ENCODE measurements around the gene HECW1.

The HECW1 gene

DNA sequence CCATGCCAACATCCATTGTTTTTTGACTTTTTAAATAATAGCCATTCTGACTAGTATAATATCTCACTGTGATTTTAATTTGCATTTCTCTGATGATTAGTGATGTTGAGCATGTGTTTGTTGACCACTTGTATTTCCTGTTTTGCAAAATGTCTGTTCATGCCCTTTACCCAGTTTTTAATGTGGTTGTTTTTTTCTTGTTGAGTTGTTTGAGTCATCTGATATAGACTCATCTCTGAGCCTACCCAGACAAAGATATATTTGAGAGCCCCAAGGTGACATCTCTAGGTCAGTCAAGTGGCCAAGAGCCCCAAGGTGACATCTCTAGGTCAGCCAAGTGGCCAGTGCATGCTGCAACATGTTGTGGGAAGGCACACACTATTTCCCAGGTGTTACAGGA is 224.7 kb downstream of the HECW1 start:
- no peak for TF ChIP-seq SIN3A (IDR thresholded peaks at IDR 0.05; ENCODE audit: borderline replicate concordance, insufficient read depth, low read length)
- TF ChIP-seq, protein P1, sequence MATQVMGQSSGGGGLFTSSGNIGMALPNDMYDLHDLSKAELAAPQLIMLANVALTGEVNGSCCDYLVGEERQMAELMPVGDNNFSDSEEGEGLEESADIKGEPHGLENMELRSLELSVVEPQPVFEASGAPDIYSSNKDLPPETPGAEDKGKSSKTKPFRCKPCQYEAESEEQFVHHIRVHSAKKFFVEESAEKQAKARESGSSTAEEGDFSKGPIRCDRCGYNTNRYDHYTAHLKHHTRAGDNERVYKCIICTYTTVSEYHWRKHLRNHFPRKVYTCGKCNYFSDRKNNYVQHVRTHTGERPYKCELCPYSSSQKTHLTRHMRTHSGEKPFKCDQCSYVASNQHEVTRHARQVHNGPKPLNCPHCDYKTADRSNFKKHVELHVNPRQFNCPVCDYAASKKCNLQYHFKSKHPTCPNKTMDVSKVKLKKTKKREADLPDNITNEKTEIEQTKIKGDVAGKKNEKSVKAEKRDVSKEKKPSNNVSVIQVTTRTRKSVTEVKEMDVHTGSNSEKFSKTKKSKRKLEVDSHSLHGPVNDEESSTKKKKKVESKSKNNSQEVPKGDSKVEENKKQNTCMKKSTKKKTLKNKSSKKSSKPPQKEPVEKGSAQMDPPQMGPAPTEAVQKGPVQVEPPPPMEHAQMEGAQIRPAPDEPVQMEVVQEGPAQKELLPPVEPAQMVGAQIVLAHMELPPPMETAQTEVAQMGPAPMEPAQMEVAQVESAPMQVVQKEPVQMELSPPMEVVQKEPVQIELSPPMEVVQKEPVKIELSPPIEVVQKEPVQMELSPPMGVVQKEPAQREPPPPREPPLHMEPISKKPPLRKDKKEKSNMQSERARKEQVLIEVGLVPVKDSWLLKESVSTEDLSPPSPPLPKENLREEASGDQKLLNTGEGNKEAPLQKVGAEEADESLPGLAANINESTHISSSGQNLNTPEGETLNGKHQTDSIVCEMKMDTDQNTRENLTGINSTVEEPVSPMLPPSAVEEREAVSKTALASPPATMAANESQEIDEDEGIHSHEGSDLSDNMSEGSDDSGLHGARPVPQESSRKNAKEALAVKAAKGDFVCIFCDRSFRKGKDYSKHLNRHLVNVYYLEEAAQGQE (IDR thresholded peaks at IDR 0.05; ENCODE audit: insufficient read depth in 1 of 2, low read depth in 2 of 2, low read length in 2 of 2) = no peak
- no peak for TF ChIP-seq TAF1 (IDR thresholded peaks at IDR 0.05; ENCODE audit: borderline replicate concordance, insufficient read depth, low read length)
- no peak for TF ChIP-seq FOXP2 (optimal IDR thresholded peaks at IDR 0.05; ENCODE audit: borderline replicate concordance, extremely low read depth, extremely low read length, insufficient read depth)
- no peak for TF ChIP-seq POLR2AphosphoS5 (IDR thresholded peaks at IDR 0.05; ENCODE audit: low read depth, low read length)

DNA sequence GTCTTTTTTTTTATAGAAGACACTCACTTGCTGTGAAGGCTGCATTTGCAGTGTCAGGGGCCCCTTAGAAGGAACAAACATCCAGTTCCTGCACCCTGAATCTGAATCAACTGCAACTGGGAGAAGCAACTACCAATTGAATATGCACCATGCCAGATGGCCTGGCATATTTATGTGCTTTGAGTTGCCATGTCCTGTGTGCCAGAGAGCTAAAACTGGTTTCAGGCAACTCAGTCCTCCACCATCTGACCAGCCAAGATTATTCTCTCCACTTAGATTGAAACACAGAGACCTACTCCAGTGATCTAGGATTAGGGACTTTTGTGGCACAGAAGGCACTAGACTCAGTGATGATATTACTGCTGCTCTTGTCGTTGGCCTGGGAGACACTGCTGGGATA is 225.4 kb downstream of the HECW1 start:
- TF ChIP-seq SIN3A (IDR thresholded peaks at IDR 0.05; ENCODE audit: borderline replicate concordance, insufficient read depth, low read length) (no peak), TAF1 (IDR thresholded peaks at IDR 0.05; ENCODE audit: borderline replicate concordance, insufficient read depth, low read length) (no peak), FOXP2 (optimal IDR thresholded peaks at IDR 0.05; ENCODE audit: borderline replicate concordance, extremely low read depth, extremely low read length, insufficient read depth) (no peak), POLR2AphosphoS5 (IDR thresholded peaks at IDR 0.05; ENCODE audit: low read depth, low read length) (no peak)
- TF ChIP-seq, protein P1 (IDR thresholded peaks at IDR 0.05; ENCODE audit: insufficient read depth in 1 of 2, low read depth in 2 of 2, low read length in 2 of 2) = no peak

DNA sequence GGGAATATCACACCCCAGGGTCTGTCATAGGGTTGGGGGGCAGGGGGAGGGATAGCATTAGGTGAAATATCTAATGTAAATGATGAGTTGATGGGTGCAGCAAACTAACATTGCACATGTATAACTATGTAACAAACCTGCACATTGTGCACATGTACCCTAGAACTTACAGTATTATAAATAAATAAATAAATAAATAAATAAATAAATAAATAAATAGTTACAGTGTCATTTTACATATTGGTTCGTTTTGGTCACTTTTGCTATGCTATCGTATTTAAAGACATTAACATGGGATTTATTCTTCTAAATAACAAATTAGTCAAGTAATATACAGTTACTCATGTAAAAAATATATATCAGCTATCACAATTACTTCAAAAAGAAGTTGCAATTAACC is 228.7 kb downstream of the HECW1 start:
- TF ChIP-seq POLR2AphosphoS5 (IDR thresholded peaks at IDR 0.05; ENCODE audit: low read depth, low read length) (no peak), SIN3A (IDR thresholded peaks at IDR 0.05; ENCODE audit: borderline replicate concordance, insufficient read depth, low read length) (no peak), FOXP2 (optimal IDR thresholded peaks at IDR 0.05; ENCODE audit: borderline replicate concordance, extremely low read depth, extremely low read length, insufficient read depth) (no peak), TAF1 (IDR thresholded peaks at IDR 0.05; ENCODE audit: borderline replicate concordance, insufficient read depth, low read length) (no peak)
- TF ChIP-seq, protein P1 (IDR thresholded peaks at IDR 0.05; ENCODE audit: insufficient read depth in 1 of 2, low read depth in 2 of 2, low read length in 2 of 2) = no peak

DNA sequence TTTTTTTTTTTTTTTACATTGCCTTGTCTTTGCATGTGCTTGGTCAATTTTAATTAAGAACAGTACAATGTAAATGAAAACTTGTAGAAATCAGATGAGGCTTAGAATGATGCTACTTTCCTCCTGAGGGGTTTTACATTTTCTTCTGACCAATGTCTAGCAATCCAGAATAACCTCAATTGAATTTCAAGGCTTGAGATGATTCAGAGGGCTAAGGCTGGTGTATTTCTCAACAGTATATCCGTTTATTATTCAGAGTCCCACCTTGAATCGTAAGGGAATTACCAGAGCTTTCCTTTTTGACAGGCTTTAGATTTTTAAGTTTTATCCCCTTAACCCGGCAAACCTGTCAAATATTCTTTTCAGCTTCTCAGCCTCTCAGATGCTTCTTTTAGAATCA is 239.2 kb downstream of the HECW1 start:
- TF ChIP-seq SIN3A (IDR thresholded peaks at IDR 0.05; ENCODE audit: borderline replicate concordance, insufficient read depth, low read length) = no peak
- TF ChIP-seq, protein P1 (IDR thresholded peaks at IDR 0.05; ENCODE audit: insufficient read depth in 1 of 2, low read depth in 2 of 2, low read length in 2 of 2) = no peak
- no peak for TF ChIP-seq FOXP2 (optimal IDR thresholded peaks at IDR 0.05; ENCODE audit: borderline replicate concordance, extremely low read depth, extremely low read length, insufficient read depth)
- TF ChIP-seq TAF1 (IDR thresholded peaks at IDR 0.05; ENCODE audit: borderline replicate concordance, insufficient read depth, low read length) = no peak

DNA sequence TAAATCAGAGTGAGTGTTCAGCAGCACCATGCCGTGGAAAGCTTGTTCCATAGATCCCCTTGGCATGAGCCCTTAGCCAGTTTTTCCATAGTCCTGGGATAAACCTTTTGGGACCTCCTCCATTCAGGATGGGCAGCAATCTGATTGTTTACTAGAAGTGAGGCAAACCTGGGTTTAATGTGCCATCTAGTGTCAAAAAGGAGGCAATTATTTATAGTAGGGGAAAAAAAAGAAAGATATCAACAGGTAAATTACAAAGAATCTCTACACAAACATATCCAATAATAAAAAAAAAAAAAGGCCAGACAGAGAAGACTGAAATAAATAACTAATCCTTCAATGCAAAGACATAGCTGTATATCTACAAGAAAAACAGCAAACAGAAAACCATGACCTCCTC is 241.5 kb downstream of the HECW1 start:
- no peak for TF ChIP-seq SIN3A (IDR thresholded peaks at IDR 0.05; ENCODE audit: borderline replicate concordance, insufficient read depth, low read length)
- no peak for TF ChIP-seq POLR2AphosphoS5 (IDR thresholded peaks at IDR 0.05; ENCODE audit: low read depth, low read length)
- no peak for TF ChIP-seq FOXP2 (optimal IDR thresholded peaks at IDR 0.05; ENCODE audit: borderline replicate concordance, extremely low read depth, extremely low read length, insufficient read depth)
